ENCODE results near the gene CMTM8. TPM values are rescaled to one million over a fixed set of nuclear protein-coding genes. Genes with fewer than 3 reads are reported as not detected.
"Not testable (repeated sequence)": the region's sequence is repeated elsewhere in the genome, so short reads cannot be mapped to it uniquely, and the experiment has no call there.

The CMTM8 gene
- total RNA-seq, 1 donor = 1.1 TPM

DNA sequence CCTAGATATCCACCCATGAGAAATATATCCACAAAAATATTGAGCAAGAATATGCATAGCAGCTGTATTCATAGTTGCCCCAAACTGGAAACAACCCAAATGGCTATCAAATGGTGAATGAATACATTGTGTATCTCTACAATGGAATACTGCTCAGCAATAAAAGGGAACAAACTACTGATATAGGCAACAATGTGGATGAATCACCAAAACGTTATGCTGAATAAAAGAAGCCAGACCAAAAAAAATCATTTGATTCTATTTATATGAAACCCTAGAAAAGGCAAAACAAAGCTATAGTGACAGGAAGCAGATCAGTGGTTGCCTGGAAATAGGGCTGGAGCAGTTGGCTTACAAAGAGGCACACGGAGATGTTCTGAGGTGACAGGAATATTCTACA, 137.6 kb downstream of the CMTM8 start:
- peak; percentile 93 for DNase-seq (ENCODE audit: low read depth)
- TF ChIP-seq, protein P1, sequence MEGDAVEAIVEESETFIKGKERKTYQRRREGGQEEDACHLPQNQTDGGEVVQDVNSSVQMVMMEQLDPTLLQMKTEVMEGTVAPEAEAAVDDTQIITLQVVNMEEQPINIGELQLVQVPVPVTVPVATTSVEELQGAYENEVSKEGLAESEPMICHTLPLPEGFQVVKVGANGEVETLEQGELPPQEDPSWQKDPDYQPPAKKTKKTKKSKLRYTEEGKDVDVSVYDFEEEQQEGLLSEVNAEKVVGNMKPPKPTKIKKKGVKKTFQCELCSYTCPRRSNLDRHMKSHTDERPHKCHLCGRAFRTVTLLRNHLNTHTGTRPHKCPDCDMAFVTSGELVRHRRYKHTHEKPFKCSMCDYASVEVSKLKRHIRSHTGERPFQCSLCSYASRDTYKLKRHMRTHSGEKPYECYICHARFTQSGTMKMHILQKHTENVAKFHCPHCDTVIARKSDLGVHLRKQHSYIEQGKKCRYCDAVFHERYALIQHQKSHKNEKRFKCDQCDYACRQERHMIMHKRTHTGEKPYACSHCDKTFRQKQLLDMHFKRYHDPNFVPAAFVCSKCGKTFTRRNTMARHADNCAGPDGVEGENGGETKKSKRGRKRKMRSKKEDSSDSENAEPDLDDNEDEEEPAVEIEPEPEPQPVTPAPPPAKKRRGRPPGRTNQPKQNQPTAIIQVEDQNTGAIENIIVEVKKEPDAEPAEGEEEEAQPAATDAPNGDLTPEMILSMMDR (IDR thresholded peaks at IDR 0.05; ENCODE audit: insufficient read depth, low read length) = no peak
- H3K4me3 ChIP-seq (ENCODE audit: low read depth, low read length) = no peak overlapping the region

DNA sequence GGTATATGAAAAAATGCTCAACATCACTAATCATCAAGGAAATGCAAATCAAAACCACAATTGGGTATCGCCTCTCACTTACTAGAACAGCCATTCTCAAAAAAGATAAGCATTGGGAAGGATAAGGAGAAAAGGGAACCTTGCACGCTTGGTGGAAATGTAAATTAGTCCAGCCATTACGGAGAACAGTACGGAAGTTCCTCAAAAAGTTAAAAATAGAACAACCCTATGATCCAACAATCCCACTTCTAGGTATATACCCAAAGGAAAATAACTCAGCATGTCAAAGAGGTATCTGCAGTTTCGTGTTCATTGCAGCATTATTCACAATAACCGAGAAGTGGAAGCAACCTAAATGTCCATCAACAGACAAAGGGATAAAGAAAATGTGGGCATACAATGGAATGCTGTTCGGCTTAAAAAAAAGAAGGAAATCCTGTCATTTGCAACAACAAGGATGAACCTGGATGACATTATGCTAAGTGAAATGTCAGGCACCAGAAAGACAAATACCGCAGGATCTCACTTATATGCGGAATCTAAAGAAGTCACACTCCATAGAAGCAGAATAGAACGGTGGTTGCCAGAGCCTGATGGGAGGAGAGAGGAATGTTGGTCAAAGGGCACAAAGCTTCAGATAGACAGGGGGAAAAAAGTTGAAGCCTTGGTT, 141.5 kb downstream of the CMTM8 start:
- no peak overlapping the region for H3K4me3 ChIP-seq (ENCODE audit: low read depth, low read length)
- DNase-seq (ENCODE audit: low read depth) = no peak
- TF ChIP-seq, protein P1 (IDR thresholded peaks at IDR 0.05; ENCODE audit: insufficient read depth, low read length) = no peak

DNA sequence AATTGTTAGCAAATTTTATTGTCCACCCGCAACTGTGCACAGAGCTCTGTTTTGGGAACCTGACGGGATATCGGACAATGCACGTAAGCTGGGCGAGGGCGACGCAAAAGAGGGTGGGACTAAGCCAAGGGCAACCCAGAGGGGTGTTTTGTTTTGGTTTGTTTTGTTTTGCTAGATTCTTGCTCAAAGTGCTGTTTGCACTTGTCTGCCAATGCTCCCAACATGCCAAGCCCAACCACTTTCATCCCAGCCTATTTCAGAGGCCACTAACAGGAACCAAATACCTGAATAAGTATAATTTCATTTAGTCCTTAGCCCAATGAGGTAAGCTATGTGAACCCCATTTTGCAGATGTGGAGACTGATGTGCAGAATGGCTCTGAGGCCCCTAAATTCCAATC, 143.4 kb downstream of the CMTM8 start:
- no peak for DNase-seq (ENCODE audit: low read depth)

DNA sequence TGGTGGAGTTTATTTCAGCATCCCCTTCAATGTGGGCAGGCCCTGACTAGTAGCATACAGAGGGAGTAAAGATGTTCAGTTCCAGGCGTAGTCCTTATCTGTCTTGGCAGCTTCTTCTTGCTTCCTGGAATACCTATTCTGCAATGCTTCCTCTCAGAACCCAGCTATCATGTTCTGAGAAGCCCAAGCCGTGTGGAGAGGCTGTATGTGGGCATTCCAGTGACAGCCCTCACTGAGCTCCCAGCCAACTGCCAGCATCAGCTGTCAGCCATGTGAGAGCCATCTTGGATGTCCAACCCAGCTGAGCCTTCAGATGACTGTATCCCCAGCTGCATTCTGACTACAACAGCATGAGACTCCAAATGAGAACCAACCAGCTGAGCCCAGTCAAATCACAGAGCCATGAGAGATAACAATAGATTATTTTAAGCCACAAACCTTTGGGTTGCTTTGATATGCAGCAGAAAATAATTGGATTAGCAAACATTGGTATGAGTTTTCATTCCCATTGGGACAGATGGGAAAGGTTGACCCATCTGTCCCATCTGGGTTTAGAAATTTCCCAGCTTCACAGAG, 144.7 kb downstream of the CMTM8 start:
- TF ChIP-seq, protein P1 (IDR thresholded peaks at IDR 0.05; ENCODE audit: insufficient read depth, low read length) = no peak
- no peak for DNase-seq (ENCODE audit: low read depth)
- no peak overlapping the region for H3K4me3 ChIP-seq (ENCODE audit: low read depth, low read length)

More for the DNA sequence above, 143.4 kb downstream of the CMTM8 start:
- TF ChIP-seq, protein P1 (IDR thresholded peaks at IDR 0.05; ENCODE audit: insufficient read depth, low read length) = no peak
- no peak overlapping the region for H3K4me3 ChIP-seq (ENCODE audit: low read depth, low read length)

DNA sequence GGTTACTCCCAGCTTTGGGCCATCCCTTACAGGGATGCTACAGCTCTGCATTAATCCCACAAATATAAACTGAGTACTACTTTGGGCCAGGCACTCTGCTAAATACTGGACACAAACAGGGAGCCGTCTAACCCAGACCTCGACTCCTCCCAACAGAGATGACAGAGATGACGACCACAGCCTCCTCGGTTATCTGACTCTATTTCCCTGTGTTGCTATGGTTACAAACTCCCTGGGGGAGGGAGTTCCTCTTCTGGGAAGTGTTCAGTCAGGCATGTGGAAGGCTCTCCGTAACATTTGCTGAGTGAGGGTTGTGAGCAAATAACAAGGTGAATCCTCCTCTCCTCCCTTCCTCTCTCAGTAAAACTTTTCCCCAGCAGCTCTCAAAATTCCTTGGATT, 146.5 kb downstream of the CMTM8 start:
- no peak overlapping the region for H3K4me3 ChIP-seq (ENCODE audit: low read depth, low read length)
- TF ChIP-seq, protein P1 (IDR thresholded peaks at IDR 0.05; ENCODE audit: insufficient read depth, low read length) = no peak
- peak; percentile 59 for DNase-seq (ENCODE audit: low read depth)

DNA sequence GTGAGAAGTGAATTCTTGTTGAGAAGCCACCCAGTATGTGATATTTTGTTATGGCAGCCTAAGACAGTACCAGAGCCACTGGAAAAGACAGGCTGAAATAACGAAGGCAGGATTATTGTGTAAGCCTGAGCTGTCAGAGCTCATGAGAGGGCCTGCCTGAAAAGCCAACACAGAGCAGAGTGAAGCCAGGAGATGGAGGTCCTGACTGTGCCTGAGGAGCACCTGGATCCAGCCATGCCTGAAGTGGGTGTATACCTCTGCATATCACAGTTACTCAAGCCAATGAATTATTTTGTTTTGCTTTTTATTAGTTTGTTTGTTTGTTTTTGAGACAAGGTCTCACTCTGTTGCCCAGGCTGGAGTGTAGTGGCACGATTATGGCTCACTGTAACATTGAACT, 149.0 kb downstream of the CMTM8 start:
- TF ChIP-seq, protein P1 (IDR thresholded peaks at IDR 0.05; ENCODE audit: insufficient read depth, low read length) = no peak
- no peak overlapping the region for H3K4me3 ChIP-seq (ENCODE audit: low read depth, low read length)
- no peak for DNase-seq (ENCODE audit: low read depth)

DNA sequence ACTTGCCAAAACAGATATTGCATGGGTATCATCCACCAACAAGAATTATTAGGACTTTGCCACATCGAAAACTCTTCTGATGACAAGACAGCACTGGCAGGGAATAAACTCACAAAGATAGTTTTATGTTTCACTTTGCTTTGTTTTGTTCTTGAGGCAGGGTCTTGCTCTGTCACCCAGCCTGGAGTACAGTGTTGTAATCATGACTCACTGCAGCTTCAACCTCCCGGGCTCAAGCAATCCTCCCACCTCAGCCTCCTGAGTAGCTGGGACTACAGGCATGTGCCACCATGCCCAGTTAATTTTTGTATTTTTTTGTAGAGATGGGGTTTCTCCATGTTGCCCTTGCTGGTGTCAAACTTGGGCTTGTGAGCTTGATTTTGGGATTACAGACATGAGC, 151.1 kb downstream of the CMTM8 start:
- DNase-seq (ENCODE audit: low read depth); H3K4me3 ChIP-seq (ENCODE audit: low read depth, low read length): not testable (repeated sequence)
